ENCODE results near the gene TMEM40.

The TMEM40 gene

GRCh38 chr3:12750223-12750622 lies 8.8 kb downstream of the TMEM40 start:
- TF ChIP-seq CTCF (IDR thresholded peaks at IDR 0.05; ENCODE audit: low read depth, low read length), result no peak
- H3K4me3 ChIP-seq (ENCODE audit: low read depth, low read length), result no peak overlapping the region

- H3K4me3 ChIP-seq (ENCODE audit: low read depth, low read length), result no peak overlapping the region
- no peak for TF ChIP-seq CTCF (IDR thresholded peaks at IDR 0.05; ENCODE audit: low read depth, low read length)
These were observed 10.6 kb downstream of the TMEM40 start for GRCh38 chr3:12748477-12748876.

GRCh38 chr3:12746419-12746818 lies 12.6 kb downstream of the TMEM40 start:
- no peak for TF ChIP-seq CTCF (IDR thresholded peaks at IDR 0.05; ENCODE audit: low read depth, low read length)
- no peak overlapping the region for H3K4me3 ChIP-seq (ENCODE audit: low read depth, low read length)

- no peak for TF ChIP-seq CTCF (IDR thresholded peaks at IDR 0.05; ENCODE audit: low read depth, low read length)
- no peak overlapping the region for H3K4me3 ChIP-seq (ENCODE audit: low read depth, low read length)
These were observed 14.7 kb downstream of the TMEM40 start for GRCh38 chr3:12744326-12744725.

GRCh38 chr3:12743583-12743982 lies 15.5 kb downstream of the TMEM40 start:
- no peak overlapping the region for H3K4me3 ChIP-seq (ENCODE audit: low read depth, low read length)
- TF ChIP-seq CTCF (IDR thresholded peaks at IDR 0.05; ENCODE audit: low read depth, low read length), result no peak

- no peak for TF ChIP-seq CTCF (IDR thresholded peaks at IDR 0.05; ENCODE audit: low read depth, low read length)
- H3K4me3 ChIP-seq (ENCODE audit: low read depth, low read length), result no peak overlapping the region
These were observed 16.5 kb downstream of the TMEM40 start for GRCh38 chr3:12742330-12743107.

- no peak overlapping the region for H3K4me3 ChIP-seq (ENCODE audit: low read depth, low read length)
- TF ChIP-seq CTCF (IDR thresholded peaks at IDR 0.05; ENCODE audit: low read depth, low read length), result no peak
These were observed 17.9 kb downstream of the TMEM40 start for GRCh38 chr3:12741209-12741608.
